Activated CD8-positive, alpha-beta memory T cell treated with anti-CD3 and anti-CD28 coated beads, Interleukin-2, amount 10 ng/mL, durations not matched to agents 7 days and 5 days (primary cell): ENCODE results near the gene GATA2. TPM values are rescaled to one million over a fixed set of nuclear protein-coding genes. Genes with fewer than 3 reads are reported as not detected.

Experiments used
- ATAC-seq: fragments of 150-1000 bp; cut with Tn5 transposase; one replicate; pipeline ENCODE4 v1.10.0; 2021; ENCODE audit warnings: moderate library complexity
- CTCF ChIA-PET: fragments of 350-600 bp; sonication (Branson Sonifier 250); formaldehyde crosslinking; loops from one replicate; lab custom pipeline; 2021; ENCODE audit warnings: antibody characterized with exemption; lab: Charles Lee
- DNase-seq: peaks from one replicate; pipeline ENCODE4 v3.0.0-alpha.2; 2020
- H3K27ac Mint-ChIP-seq: one replicate; pipeline ENCODE4 v1.8.0; 2021; ENCODE audit warnings: mild to moderate bottlenecking, mixed read lengths
- H3K27me3 Mint-ChIP-seq: one replicate; pipeline ENCODE4 v1.8.0; 2021; ENCODE audit warnings: mixed read lengths
- H3K36me3 Mint-ChIP-seq: one replicate; pipeline ENCODE4 v1.8.0; 2021; ENCODE audit warnings: mild to moderate bottlenecking, mixed read lengths
- H3K4me1 Mint-ChIP-seq: one replicate; pipeline ENCODE4 v1.8.0; 2021; ENCODE audit warnings: mixed read lengths
- H3K4me3 Mint-ChIP-seq: one replicate; pipeline ENCODE4 v1.8.0; 2021; ENCODE audit warnings: mild to moderate bottlenecking, moderate library complexity, mixed read lengths
- H3K9me3 Mint-ChIP-seq: one replicate; pipeline ENCODE4 v1.8.0; 2022; ENCODE audit warnings: low read depth, mixed read lengths
- total RNA-seq, 2 experiments: library from RNA; stranded (reverse); gene quantifications; one replicate each; pipeline ENCODE4 v1.2.3, GENCODE V29; 2021

Gene GATA2
- total RNA-seq, 2 experiments from 2014 or later = 0.28 TPM; not detected in 1

DNA sequence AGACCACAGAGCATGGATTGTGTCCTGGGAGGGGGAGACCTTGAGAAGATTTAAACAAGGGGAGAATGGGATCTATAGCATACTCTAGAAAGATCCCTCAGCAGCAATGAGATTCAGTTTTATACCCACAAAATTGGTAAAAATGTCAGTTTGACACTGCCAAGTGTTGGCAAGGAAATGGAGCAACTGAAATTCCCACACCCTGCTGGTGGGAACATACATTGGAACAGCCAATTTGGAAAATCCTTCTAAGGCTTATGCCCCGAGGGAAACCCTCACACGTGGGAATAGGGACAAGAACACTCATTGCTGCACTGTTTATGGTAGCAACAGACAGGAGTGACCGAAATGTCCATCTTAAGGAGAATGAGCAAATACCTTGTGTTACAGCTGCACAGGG, 21.3 kb downstream of the GATA2 start:
- CTCF ChIA-PET = no interaction called here
- DNase-seq (no peak), ATAC-seq (no peak)
- Mint-ChIP-seq H3K27me3 (peaks cover 16% of the 10 kb centered on the region), H3K4me1 (peaks cover 7% of the 10 kb centered on the region), H3K4me3 (no peak overlapping the region), H3K27ac (no peak overlapping the region), H3K36me3 (no peaks in the 10 kb centered on the region), H3K9me3 (no peaks in the 10 kb centered on the region)

DNA sequence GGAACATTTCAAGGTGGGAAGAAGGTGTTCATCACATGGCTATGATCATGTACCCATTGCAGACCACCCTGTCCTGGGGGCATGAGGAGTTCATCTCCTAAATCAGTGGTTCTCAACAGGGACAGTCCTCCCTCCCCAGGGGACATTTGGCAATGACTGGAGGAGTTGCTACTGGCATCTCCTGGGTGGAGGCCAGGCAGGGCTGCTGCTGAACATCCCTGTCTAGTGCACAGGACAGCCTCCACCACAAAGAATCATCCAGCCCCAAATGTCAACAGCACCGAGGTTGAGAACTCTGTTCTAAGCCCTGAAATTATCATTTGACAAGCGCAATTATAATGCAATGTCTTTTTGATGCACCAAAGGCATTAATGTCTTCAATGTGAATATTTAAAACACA, 21.9 kb downstream of the GATA2 start:
- Mint-ChIP-seq H3K27me3 (peaks cover 16% of the 10 kb centered on the region), H3K36me3 (no peaks in the 10 kb centered on the region), H3K4me3 (no peak overlapping the region), H3K27ac (no peak overlapping the region), H3K9me3 (no peaks in the 10 kb centered on the region), H3K4me1 (peaks cover 7% of the 10 kb centered on the region)
- DNase-seq (no peak), ATAC-seq (no peak)
- CTCF ChIA-PET = no interaction called here

DNA sequence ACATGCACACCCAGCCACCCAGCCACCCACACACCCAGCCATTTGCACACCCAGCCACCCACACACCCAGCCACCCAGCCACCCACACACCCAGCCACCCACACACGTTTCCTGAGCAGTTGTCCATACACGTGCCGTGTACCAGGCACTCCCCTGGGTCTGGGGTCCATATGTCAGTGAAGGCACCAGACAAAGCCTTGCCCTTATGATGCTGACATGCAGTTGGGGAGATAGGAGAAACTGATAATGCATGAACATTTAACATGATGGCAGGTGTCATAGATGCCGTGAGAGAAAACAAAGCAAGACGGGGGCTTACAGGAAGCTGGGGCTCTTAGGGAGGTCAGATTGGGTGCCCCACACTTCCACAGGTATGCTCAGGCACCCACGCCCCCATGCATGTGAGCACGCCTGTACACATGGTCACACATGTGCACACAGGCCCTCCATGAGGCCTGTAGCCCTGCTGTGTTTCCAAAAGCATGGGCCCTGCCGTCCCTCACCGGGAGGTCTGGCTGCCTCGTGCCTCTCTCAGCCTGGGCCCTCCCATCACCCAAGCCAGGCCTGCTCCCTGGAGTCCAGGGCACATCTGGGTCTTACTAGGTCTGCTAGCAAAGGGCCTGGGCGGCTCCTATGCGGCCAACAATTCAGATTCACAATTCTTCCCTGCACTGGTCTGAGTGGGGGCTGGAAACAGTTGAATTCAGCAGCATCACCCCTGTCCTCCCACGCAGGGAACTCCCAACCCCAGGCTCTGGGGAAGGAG, 22.7 kb downstream of the GATA2 start:
- H3K36me3 Mint-ChIP-seq = no peaks in the 10 kb centered on the region
- ATAC-seq (no peak), DNase-seq (no peak)
- no peaks in the 10 kb centered on the region for H3K9me3 Mint-ChIP-seq
- H3K4me1 Mint-ChIP-seq = peaks cover 7% of the 10 kb centered on the region
- H3K27ac Mint-ChIP-seq = no peak overlapping the region
- CTCF ChIA-PET = no interaction called here
- peaks cover 20% of the 10 kb centered on the region for H3K27me3 Mint-ChIP-seq
- no peak overlapping the region for H3K4me3 Mint-ChIP-seq

DNA sequence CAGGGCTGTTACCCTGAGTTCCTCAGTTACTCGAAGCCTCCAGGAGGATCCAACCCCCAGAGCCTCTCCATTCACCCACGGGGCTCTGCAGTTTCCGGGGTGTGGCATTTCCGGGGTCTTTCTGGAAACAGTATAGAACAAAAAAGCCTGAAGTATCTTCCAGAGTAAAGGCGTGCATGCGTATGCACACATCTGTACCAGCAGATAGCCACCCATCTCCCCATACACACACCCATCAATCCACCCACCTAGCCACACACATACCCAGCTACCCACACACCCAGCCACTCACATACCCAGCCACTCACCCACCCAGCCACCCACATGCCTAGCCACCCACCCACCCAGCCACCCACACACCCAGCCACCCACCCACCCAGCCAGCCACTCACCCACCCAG, 23.4 kb downstream of the GATA2 start:
- DNase-seq (no peak), ATAC-seq (no peak)
- Mint-ChIP-seq H3K27ac (no peak overlapping the region), H3K27me3 (peaks cover 20% of the 10 kb centered on the region), H3K4me3 (no peak overlapping the region), H3K4me1 (peaks cover 7% of the 10 kb centered on the region), H3K36me3 (no peaks in the 10 kb centered on the region), H3K9me3 (no peaks in the 10 kb centered on the region)
- CTCF ChIA-PET = interaction anchor here (1.4 kb wide), 1 partner anchor 43 kb away, joined by 3 read pairs; no protein-coding TSS in a partner anchor

DNA sequence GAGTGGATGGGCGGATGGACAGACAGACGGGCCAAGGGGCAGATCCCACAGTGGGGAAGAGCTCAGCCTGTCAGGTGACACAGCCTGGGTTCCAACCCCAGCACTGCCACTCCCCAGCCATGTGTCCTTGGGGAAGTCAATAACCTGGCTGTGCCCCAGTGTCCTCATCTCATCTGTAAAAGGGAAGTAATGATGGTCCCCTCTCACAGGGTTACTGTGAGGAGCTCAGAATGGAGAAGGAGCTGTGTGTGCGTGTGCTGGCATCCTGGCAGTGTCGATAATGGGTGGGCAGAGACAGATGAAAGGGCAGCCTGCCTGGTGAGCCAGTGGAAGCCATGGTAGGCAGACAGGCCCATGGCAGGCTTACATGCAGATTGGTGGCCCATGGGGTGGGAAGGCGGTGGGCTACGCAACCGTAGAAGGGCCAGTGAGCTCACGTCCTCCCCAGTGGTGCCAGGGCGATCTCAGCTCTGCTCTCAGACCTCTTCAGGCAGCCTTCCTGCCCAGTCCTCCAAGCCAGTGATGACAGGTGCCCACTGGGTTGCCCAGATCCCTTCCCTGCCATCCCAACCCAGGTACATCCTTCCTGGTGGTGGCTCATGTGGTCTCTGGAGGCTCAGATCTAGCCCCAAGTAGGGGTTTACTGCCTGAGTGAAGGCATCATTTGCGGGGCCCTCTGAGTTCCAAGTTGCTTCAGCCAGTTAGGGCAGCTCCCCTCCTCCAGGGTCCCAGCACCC, 24.0 kb downstream of the GATA2 start:
- Mint-ChIP-seq H3K27me3 (peaks cover 19% of the 10 kb centered on the region), H3K9me3 (no peaks in the 10 kb centered on the region), H3K4me3 (no peak overlapping the region), H3K27ac (no peak overlapping the region), H3K4me1 (peaks cover 7% of the 10 kb centered on the region), H3K36me3 (no peaks in the 10 kb centered on the region)
- no peak for ATAC-seq
- DNase-seq = no peak
- CTCF ChIA-PET = interaction anchor here (1.4 kb wide), 1 partner anchor 42 kb away, joined by 3 read pairs; no protein-coding TSS in a partner anchor

DNA sequence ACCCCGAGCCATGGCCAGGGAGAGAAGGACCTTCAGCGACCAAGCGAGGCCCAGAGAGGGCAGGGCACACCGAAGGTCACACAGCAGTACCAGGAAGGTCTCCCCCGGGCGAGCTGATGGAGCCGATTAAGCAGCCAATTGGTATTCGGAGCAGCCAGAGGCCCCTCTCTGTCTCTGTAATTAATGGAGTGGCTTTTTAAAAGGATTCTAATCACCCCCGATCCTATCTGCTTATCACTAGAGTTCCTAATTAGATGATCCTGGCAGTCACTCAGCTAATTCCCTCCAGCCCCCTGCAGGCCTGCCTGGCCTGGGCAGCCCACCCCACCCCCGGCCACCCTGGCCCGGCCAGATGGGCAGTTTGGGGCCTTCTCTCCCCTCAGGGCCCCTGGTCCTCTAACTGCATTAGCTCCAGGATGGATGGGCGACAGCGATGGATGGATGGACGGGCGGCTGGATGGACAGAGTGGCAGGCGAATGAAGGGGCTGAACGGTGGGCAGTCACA, 24.7 kb downstream of the GATA2 start:
- CTCF ChIA-PET = interaction anchor here (1.4 kb wide), 1 partner anchor 41 kb away, joined by 3 read pairs; no protein-coding TSS in a partner anchor
- Mint-ChIP-seq H3K27me3 (peaks cover 16% of the 10 kb centered on the region), H3K9me3 (no peaks in the 10 kb centered on the region), H3K4me1 (peaks cover 7% of the 10 kb centered on the region), H3K4me3 (no peak overlapping the region), H3K27ac (no peak overlapping the region), H3K36me3 (no peaks in the 10 kb centered on the region)
- DNase-seq (no peak), ATAC-seq (no peak)

DNA sequence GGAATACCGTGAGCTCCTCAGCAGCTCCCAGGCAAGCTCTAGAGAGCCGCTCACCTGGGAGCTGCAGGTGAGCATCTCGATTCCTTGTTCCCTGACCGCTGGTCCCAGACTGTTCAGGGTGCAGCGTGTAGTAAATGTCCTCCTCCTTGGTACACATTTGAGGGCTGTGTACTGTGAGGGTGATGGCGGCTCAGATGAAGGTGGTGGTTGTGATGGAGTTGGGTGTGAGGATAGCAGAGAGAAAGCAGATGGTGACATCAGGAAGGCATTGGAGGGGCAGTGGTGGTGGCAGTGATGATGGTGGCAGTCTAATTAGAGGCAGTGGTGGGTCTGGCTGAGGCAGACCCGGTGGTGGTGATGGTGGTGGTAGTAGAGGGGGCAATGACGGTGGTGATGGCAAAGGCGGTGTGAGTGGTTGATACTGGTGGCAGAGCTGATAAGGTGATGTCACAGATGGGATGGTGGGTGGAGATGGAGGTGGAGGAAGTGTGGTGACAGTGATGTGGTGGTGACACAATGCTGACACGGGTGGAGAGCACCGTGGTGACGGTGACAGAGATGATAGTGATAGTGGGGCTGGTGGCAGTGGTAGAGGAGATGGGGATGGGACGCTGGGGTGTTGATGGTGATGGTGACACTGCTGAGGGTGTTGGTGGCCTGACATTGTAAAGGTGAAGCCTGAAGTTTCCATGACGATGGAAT, 26.0 kb downstream of the GATA2 start, which contains the start of gene DNAJB8:
DNAJB8 (minus strand) TSS at position 51 of the 702 bp plus-strand sequence. CDS start 3,645 bp downstream, outside the sequence.
- no peaks in the 10 kb centered on the region for H3K36me3 Mint-ChIP-seq
- H3K4me3 Mint-ChIP-seq = no peak within 1 kb of the TSS
- H3K4me1 Mint-ChIP-seq = peaks cover 7% of the 10 kb centered on the region
- DNase-seq (peak; percentile 50), ATAC-seq (peak; percentile 32)
- no peak within 1 kb of the TSS for H3K27ac Mint-ChIP-seq
- H3K27me3 Mint-ChIP-seq = peaks cover 12% of the 10 kb centered on the region
- H3K9me3 Mint-ChIP-seq = no peaks in the 10 kb centered on the region
- CTCF ChIA-PET = no interaction called here

DNA sequence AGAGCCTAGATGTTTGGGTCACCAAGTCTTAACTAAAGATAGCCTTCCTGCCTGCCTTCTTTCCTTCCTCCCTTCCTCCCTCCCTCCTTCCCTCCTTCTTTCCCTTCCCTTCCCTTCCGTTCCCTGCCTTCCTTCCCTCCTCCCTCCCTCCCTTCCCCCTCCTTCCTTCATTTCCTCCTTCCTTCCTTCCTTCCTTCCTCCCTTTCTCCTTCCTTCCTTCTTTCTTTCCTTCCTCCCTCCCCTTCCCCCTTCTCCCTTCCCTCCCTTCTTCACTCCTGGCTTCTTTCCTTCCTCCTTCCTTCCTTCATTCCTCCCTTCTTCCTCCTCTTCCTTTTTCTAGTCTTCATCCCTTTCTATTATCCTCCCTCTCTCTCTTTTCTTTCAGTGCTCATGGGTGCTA, 28.3 kb downstream of the GATA2 start:
- H3K36me3 Mint-ChIP-seq = no peaks in the 10 kb centered on the region
- DNase-seq = no peak
- H3K27me3 Mint-ChIP-seq = peaks cover 7% of the 10 kb centered on the region
- no peak overlapping the region for H3K27ac Mint-ChIP-seq
- no peaks in the 10 kb centered on the region for H3K9me3 Mint-ChIP-seq
- ATAC-seq = no peak
- CTCF ChIA-PET = no interaction called here
- peaks cover 7% of the 10 kb centered on the region for H3K4me1 Mint-ChIP-seq
- no peak overlapping the region for H3K4me3 Mint-ChIP-seq

DNA sequence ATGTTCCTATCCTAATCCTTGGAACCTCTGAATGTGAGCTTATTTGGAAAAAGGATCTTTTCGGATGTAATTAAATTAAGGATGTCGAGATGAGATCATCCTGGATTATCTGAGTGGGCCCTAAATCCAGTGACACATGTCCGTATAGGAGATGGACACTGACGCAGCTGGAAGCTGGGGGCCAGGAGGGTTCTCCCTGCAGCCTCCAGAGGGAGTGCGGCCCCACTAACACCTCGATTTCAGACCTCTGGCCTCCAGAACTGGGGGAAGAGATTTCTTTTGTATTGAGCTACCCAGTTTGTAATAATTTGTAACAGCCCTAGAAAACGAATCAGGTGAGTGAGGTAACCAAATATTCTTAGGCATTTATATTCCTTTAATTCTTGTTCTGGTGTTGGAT, 28.8 kb downstream of the GATA2 start:
- ATAC-seq (no peak), DNase-seq (no peak)
- CTCF ChIA-PET = interaction anchor here (1.3 kb wide), 1 partner anchor 38 kb away, joined by 5 read pairs; no protein-coding TSS in a partner anchor
- H3K36me3 Mint-ChIP-seq = no peaks in the 10 kb centered on the region
- no peaks in the 10 kb centered on the region for H3K9me3 Mint-ChIP-seq
- H3K4me3 Mint-ChIP-seq = no peak overlapping the region
- peaks cover 7% of the 10 kb centered on the region for H3K27me3 Mint-ChIP-seq
- H3K27ac Mint-ChIP-seq = no peak overlapping the region
- H3K4me1 Mint-ChIP-seq = peaks cover 7% of the 10 kb centered on the region

- CTCF ChIA-PET = interaction anchor here (1.3 kb wide), 1 partner anchor 38 kb away, joined by 5 read pairs; no protein-coding TSS in a partner anchor
- Mint-ChIP-seq H3K4me1 (peaks cover 7% of the 10 kb centered on the region), H3K27me3 (peaks cover 7% of the 10 kb centered on the region), H3K9me3 (no peaks in the 10 kb centered on the region), H3K4me3 (no peak overlapping the region), H3K27ac (no peak overlapping the region), H3K36me3 (no peaks in the 10 kb centered on the region)
- no peak for ATAC-seq
- DNase-seq = no peak
Measured at GRCh38 chr3:128463771-128464170, 29.2 kb downstream of the GATA2 start.

DNA sequence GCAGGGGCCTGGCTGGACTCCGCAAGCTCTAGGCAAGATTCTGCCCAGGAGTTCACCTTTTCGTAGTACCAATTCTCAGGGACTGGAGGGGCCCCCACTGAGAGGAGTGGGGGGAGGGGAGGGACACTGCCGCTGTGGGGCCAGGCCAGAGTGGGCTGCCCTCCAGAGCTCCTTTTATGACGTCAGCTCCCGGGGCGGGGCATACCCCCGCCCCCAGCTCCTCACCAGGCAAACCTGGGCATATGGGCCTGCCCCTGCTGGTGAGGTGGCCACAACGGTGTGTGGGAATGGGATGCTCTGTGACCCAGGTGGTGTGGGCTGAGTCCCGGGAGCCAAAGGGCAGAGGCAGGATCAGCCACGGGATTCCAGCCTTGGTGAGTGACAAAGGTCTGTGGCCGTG, 29.6 kb downstream of the GATA2 start:
- Mint-ChIP-seq H3K36me3 (no peaks in the 10 kb centered on the region), H3K27me3 (peaks cover 7% of the 10 kb centered on the region), H3K27ac (no peak overlapping the region), H3K4me1 (peaks cover 7% of the 10 kb centered on the region), H3K4me3 (no peak overlapping the region), H3K9me3 (no peaks in the 10 kb centered on the region)
- DNase-seq (no peak), ATAC-seq (no peak)
- CTCF ChIA-PET = interaction anchor here (1.3 kb wide), 1 partner anchor 37 kb away, joined by 5 read pairs; no protein-coding TSS in a partner anchor

- ATAC-seq = no peak
- peaks cover 7% of the 10 kb centered on the region for H3K4me1 Mint-ChIP-seq
- H3K27ac Mint-ChIP-seq = no peak overlapping the region
- H3K27me3 Mint-ChIP-seq = peaks cover 7% of the 10 kb centered on the region
- H3K4me3 Mint-ChIP-seq = no peak overlapping the region
- DNase-seq = no peak
- no peaks in the 10 kb centered on the region for H3K9me3 Mint-ChIP-seq
- CTCF ChIA-PET = no interaction called here
- H3K36me3 Mint-ChIP-seq = no peaks in the 10 kb centered on the region
Measured at GRCh38 chr3:128462931-128463330, 30.1 kb downstream of the GATA2 start.

DNA sequence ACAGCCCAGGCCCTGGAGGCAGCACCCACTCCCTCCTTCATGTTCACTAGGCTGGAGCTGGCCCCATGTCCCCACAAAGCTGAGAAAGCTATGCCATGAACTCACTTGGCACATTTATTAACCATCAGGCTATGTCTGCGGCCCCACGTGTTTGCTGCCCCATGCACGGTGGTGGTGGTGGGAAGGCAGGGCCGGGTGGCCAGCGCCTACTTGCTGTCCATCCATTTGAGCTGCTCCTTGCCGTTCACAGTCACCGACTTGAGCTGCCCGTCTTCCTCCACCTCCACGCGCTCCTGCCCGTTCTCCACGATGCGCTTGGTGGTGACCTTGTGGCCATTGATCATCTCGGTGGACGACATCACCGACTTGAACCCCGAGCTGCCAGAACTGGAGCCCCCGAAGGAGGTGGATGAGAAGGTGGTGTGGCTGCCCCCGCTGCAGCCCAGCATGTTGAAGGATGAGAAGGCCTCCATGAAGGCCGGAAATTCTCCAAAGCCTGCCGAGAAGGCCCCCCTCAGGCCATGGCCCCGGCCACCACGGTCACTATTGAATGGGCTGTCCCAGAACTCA, 30.6 kb downstream of the GATA2 start:
- Mint-ChIP-seq H3K4me3 (no peak overlapping the region), H3K27me3 (peaks cover 7% of the 10 kb centered on the region), H3K36me3 (no peaks in the 10 kb centered on the region), H3K4me1 (peaks cover 7% of the 10 kb centered on the region), H3K9me3 (no peaks in the 10 kb centered on the region), H3K27ac (no peak overlapping the region)
- DNase-seq (no peak), ATAC-seq (no peak)
- CTCF ChIA-PET = no interaction called here
